Choroid plexus epithelial cell (primary cell): Measurements from ENCODE around the gene DCTN5.
"Not testable (repeated sequence)": the region's sequence is repeated elsewhere in the genome, so short reads cannot be mapped to it uniquely, and the experiment has no call there.

Experiments
- DNase-seq: peaks from one replicate; pipeline ENCODE4 v3.0.0-alpha.2; 2010; ENCODE audit warnings: low read depth
- H3K4me3 ChIP-seq: 2 replicates; pipeline ENCODE4 v1.5.1; 2011; ENCODE audit warnings: low read depth, mild to moderate bottlenecking, control low read depth, low read length, moderate library complexity
- CTCF ChIP-seq: conservative IDR thresholded peaks from 2 replicates; pipeline ENCODE4 v1.5.1; 2011; ENCODE audit warnings: low read depth, mild to moderate bottlenecking, control low read depth, inconsistent platforms, low read length, moderate library complexity

Gene DCTN5

GRCh38 chr16:23711785-23712184 lies 70.5 kb downstream of the DCTN5 start:
- no peak for TF ChIP-seq CTCF
- no peak for DNase-seq
- no peak overlapping the region for H3K4me3 ChIP-seq

GRCh38 chr16:23712976-23713375 lies 71.7 kb downstream of the DCTN5 start, which contains the start of gene ERN2:
ERN2 (minus strand) TSS chr16:23713222; CDS start chr16:23713187, 35 bp downstream.
- DNase-seq = no peak
- no peak for TF ChIP-seq CTCF

GRCh38 chr16:23716484-23716883 lies 75.2 kb downstream of the DCTN5 start:
- TF ChIP-seq CTCF = no peak
- no peak overlapping the region for H3K4me3 ChIP-seq
- no peak for DNase-seq

More at GRCh38 chr16:23712976-23713375, 71.7 kb downstream of the DCTN5 start, which contains the start of gene ERN2:
- H3K4me3 ChIP-seq = no peak within 1 kb of the TSS

GRCh38 chr16:23722613-23723240 lies 81.5 kb downstream of the DCTN5 start:
- H3K4me3 ChIP-seq, DNase-seq: not testable (repeated sequence)

GRCh38 chr16:23724096-23724784 lies 83.0 kb downstream of the DCTN5 start:
- H3K4me3 ChIP-seq = no peak overlapping the region
- no peak for DNase-seq
- TF ChIP-seq CTCF = no peak

- no peak for DNase-seq
- no peak overlapping the region for H3K4me3 ChIP-seq
- no peak for TF ChIP-seq CTCF
These were observed 83.5 kb downstream of the DCTN5 start for GRCh38 chr16:23724785-23725131.

GRCh38 chr16:23726710-23727109 lies 85.4 kb downstream of the DCTN5 start:
- TF ChIP-seq CTCF = no peak
- no peak for DNase-seq
- H3K4me3 ChIP-seq = no peak overlapping the region
